Anterior cingulate cortex (tissue), 58 donors: ENCODE data around the gene C1orf226.

Source experiments
- DNase-seq, 58 donors: peaks; one replicate each; lab custom pipeline; 2025; lab: John Stamatoyannopoulos, UW

Gene C1orf226

GRCh38 chr1:162384116-162384515 is 2.6 kb downstream of the C1orf226 start:
- DNase-seq = no peak

- no peak for DNase-seq
Observed at GRCh38 chr1:162384601-162385279, 3.2 kb downstream of the C1orf226 start.

GRCh38 chr1:162385280-162385623 is 3.7 kb downstream of the C1orf226 start:
- no peak for DNase-seq

- DNase-seq = no peak
Observed at GRCh38 chr1:162385702-162386101, 4.2 kb downstream of the C1orf226 start.

GRCh38 chr1:162386292-162387225 is 5.0 kb downstream of the C1orf226 start:
- no peak for DNase-seq

- DNase-seq = no peak
Observed at GRCh38 chr1:162387226-162388082, 5.9 kb downstream of the C1orf226 start.

- DNase-seq = no peak
Observed at GRCh38 chr1:162388083-162388594, 6.6 kb downstream of the C1orf226 start.

GRCh38 chr1:162388615-162389014 is 7.1 kb downstream of the C1orf226 start:
- no peak for DNase-seq

GRCh38 chr1:162389021-162389818 is 7.7 kb downstream of the C1orf226 start:
- no peak for DNase-seq

- DNase-seq = no peak
Observed at GRCh38 chr1:162389971-162390370, 8.4 kb downstream of the C1orf226 start.

- no peak for DNase-seq
Observed at GRCh38 chr1:162390396-162391185, 9.1 kb downstream of the C1orf226 start.

GRCh38 chr1:162391790-162392563 is 10.4 kb downstream of the C1orf226 start:
- DNase-seq = peak in 13 of 58 donors; percentile 0 to 38 (median 7)

- DNase-seq = no peak
Observed at GRCh38 chr1:162396201-162396906, 14.8 kb downstream of the C1orf226 start.

GRCh38 chr1:162397039-162397448 is 15.5 kb downstream of the C1orf226 start:
- DNase-seq = no peak

- DNase-seq = no peak
Observed at GRCh38 chr1:162397943-162398560, 16.5 kb downstream of the C1orf226 start.

GRCh38 chr1:162398999-162399580 is 17.6 kb downstream of the C1orf226 start:
- DNase-seq = no peak
